ENCODE data around the gene MUC7.
A peak's percentile ranks its signal among the peaks of the same experiment; 100 is the strongest.
"Not testable (repeated sequence)": the region's sequence is repeated elsewhere in the genome, so short reads cannot be mapped to it uniquely, and the experiment has no call there.

Gene MUC7

GRCh38 chr4:70471897-70472296 lies at the start of gene MUC7:
TSS of gene MUC7 (plus strand) at chr4:70472197. CDS start at chr4:70474022, 1,825 bp downstream.
- DNase-seq, result no peak

DNA sequence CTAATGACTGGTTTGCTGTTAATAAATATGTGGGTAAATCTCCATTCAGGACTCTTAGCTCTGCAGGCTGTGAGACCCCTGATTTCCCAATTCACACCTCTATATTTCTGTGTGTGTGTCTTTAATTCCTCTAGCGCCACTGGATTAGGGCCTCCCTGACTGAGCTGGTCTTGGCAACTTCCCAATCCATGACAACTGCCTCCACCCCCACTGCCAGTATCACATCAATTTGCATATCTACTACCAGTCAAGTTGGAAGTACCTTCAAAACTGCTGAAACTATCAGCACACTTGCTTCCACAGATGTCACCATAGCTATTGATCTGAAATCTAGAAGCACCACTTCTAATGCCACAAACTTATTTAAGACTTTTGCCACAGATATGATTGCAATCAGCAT lies 46.7 kb upstream of the MUC7 start:
- DNase-seq, result no peak

- no peak for DNase-seq
Measured at GRCh38 chr4:70426789-70427188, 45.2 kb upstream of the MUC7 start.

DNA sequence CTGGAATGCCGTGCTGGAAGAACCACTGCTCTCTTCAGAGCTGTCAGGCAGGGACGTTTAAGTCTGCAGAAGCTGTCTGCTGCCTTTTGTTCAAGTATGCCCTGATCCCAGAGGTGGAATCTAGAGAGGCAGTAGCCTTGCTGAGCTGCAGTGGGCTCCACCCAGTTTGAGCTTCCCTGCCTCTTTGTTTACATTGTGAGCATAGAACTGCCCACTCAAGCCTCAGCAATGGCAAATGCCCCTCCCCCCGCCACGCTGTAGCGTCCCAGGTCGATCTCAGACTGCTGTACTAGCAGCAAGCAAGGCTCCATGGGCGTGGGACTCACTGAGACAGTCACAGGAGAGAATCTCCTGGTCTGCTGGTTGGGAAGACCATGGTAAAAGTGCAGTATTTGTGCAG lies 34.8 kb upstream of the MUC7 start:
- DNase-seq, result no peak

- DNase-seq, result no peak
Measured at GRCh38 chr4:70442474-70442873, 29.5 kb upstream of the MUC7 start.

GRCh38 chr4:70443329-70443728 lies 28.7 kb upstream of the MUC7 start:
- no peak for DNase-seq

GRCh38 chr4:70449220-70449619 lies 22.8 kb upstream of the MUC7 start:
- DNase-seq, result no peak

- DNase-seq, result no peak
Measured at GRCh38 chr4:70452946-70453345, 19.1 kb upstream of the MUC7 start.

GRCh38 chr4:70463335-70463734 lies 8.7 kb upstream of the MUC7 start:
- no peak for DNase-seq

DNA sequence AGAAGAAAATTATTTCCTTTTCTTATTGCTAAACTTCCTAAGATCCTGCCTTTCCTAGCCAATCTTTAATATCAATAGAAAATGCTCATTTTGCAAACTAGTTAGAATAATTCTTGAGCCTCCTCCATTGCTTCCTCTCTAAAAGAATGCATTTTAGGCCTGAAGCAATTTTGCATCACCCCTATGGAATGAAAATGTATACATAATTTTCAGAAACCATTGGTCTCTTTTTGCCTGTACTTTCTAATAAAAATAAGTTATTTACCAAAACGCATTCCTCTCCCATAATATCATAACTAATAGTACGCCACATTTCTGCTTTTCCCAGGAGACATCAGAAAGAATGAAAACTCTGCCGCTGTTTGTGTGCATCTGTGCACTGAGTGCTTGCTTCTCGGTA lies 1.7 kb downstream of the MUC7 start:
- no peak for DNase-seq

DNA sequence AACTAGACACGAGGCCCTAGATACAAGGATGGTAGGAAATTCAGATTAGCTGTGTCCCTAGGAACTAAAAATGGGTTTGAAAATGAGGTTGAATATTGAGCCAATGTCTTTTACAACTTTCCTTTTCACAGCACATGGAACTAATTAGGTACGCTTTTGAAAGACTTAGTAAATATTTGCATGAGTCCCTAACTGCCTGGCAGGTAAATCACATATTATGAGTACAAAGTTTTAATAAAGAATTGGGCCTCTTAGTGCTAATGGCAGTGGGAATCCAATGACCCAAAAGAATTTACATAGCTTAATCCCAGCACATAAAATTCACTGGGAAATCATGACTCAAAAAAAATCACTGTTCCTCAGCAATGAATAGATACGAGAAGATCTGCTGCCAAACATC lies 16.8 kb downstream of the MUC7 start:
- DNase-seq, result no peak

DNA sequence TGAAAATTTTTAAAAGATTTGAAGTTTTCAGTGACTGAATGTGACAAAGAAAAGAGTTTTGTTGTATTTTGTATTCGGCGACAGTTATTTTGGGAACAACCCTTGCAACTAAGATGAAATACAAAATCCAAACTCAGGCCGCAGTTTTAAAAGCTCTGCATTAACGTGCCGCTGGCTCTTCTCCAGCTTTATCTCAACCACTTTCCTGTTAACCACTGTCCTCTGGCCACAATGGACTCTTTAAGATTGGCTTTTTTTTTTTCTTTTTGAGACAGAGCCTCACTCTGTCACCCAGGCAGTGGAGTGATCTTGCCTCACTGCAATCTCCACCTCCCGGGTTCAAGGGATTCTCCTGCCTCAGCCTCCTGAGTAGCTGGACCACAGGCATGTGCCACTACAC lies 24.2 kb downstream of the MUC7 start:
- no peak for DNase-seq

- DNase-seq, result not testable (repeated sequence)
Measured at GRCh38 chr4:70501838-70502237, 29.8 kb downstream of the MUC7 start.

GRCh38 chr4:70504733-70505132 lies 32.7 kb downstream of the MUC7 start:
- no peak for DNase-seq

DNA sequence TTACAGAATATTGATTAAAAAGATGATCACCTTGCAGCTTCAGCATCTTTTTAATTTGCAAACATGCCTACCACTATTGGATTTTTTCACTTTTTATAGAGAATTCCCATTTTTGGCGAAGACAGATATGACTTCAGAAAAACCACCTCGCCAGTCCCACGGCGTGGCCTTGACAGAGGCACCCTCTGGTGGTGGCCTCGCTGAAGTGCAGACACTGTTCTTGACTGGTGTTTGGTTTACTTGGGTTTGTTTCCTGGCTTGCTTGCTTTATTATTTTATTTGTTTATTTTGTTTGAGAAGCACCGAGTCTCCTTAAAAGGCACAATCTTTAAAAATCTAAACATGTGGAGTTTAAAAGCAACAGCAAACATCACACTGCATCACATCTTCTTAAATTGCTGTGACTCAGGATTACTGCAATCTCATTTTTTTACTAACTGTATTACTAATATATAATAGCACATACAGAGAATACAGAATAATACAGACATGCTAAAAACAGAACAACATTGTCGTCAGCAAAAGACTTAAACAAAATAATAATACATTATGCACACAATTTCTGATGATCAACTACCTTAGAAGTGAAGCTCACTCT lies 33.3 kb downstream of the MUC7 start:
- DNase-seq, result peak; percentile 12

GRCh38 chr4:70508801-70509200 lies 36.8 kb downstream of the MUC7 start:
- DNase-seq, result no peak

DNA sequence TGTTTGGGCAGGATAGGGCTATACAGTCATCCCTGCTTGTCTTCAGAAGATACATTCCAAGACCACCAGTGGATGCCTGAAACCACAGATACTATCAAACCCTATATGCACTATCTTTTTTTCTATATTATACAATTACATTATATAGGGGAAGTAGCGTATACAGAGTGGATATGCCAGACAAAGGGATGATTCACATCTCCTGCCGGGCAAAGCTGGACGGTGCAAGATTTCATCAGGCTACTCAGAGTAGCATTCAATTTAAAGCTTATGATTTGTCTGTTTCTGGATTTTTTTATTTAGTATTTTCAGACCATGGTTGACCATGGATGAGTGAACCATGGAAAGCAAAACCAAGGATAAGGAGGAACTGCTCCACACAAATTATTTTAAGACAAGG lies 39.4 kb downstream of the MUC7 start:
- DNase-seq, result no peak

DNA sequence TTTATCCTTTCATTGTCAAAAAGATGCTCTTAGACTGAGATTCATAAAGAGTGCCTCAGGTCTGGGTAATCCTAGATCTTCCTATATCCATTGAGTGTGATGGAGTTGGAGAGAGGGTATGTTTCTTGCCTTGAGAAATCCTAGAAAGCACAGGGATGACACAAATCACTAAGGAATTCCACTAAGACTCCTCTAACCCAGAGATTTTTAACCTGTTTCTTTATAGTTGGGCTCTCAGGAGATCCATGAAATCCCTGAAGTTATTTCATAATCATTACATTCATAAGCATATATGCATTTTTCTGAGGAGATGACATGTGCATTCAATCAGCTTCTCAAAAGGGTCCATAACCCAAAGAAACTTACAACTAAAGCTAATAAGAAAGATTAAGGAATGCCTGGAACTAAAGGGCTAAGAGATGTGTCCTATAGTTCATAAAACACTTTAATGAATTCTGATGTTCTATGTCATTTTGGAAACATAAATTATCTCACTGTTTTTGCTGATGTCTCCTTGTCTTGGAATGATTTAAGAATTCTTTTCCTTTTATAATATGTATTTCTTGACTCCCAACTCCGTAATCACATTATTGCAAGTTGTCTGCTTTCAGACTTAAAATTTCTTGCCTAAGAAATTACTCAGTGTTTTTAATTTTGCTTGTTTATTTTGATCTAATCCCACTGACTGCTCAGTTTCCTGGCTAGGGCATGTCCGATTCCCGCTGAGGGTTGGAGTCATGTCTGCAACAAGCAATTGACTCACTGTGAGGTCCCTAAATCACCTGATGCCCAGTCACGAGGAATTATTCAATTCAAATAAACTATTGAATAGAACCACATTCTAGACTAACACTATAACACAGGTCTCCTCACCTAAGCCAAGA lies 43.6 kb downstream of the MUC7 start:
- no peak for DNase-seq

DNA sequence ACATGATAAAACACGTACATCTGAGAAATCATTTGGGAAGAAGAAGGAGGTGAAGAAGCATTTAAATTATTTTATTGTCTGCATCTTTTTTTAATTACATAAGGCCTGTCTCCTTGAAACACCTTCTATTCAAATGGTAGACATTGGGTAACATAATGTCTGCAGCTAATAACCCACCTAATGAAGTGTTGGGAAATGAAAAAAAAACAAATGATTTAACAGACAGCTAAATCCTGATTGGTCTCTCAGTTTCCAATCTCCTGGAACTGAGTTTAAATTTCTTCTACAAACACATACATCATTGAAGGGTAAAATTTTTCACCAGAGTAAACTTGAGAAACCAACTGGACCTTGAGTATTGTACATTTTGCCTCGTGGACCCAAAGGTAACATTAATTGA lies 46.3 kb downstream of the MUC7 start, which contains the start of gene AMTN:
TSS of gene AMTN (plus strand) at position 301 of the 400 bp plus-strand sequence. CDS start 209 bp downstream, outside the sequence.
- no peak for DNase-seq

GRCh38 chr4:70518716-70519115 lies 46.7 kb downstream of the MUC7 start:
- no peak for DNase-seq

- DNase-seq, result no peak
Measured at GRCh38 chr4:70522626-70523025, 50.6 kb downstream of the MUC7 start.

- DNase-seq, result no peak
Measured at GRCh38 chr4:70530997-70531396, 59.0 kb downstream of the MUC7 start.

DNA sequence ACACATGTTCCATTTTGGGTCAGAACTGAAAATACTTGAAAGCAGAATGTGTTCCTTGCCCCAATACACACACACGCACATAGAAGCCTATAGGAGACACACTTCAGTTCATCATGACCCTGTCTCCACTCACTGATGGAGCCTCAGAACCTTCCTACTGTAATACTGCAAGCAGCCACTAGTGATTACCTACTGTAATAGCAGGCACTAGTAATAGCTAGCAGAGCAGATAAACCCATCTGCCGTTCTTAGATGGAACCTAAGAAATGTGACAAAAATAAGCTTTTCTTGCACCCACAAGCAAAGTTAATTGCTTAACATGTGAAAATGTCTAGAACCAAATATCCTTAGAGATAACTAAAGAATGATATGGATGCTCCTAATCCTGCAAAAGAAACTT lies 60.0 kb downstream of the MUC7 start:
- no peak for DNase-seq

All from activated CD4-positive, alpha-beta T cell treated with anti-CD3 and anti-CD28 coated beads for 1 hour (primary cell).